A673 (cell line): ENCODE results near the gene CDK17.

ENCODE experiments used
- CTCF ChIP-seq: fragments of 300-800, 200-600 bp; sonication (generic); conservative IDR thresholded peaks from 2 replicates; pipeline ENCODE4 v1.5.1; 2017; ENCODE audit warnings: low read depth, mild to moderate bottlenecking, antibody characterized with exemption, low read length, moderate library complexity, mixed read lengths
- EZH2 ChIP-seq: fragments of 200-600 bp; sonication (generic); IDR thresholded peaks from 2 replicates; pipeline ENCODE4 v1.6.1; 2017; ENCODE audit warnings: borderline replicate concordance, low read depth, mild to moderate bottlenecking, mixed read lengths, antibody characterized with exemption, low read length; ENCODE audit not compliant: poor library complexity, severe bottlenecking

GRCh38 chr12:96271469-96272199 lies 128.6 kb downstream of the CDK17 start:
- no peak for TF ChIP-seq CTCF
- no peak for TF ChIP-seq EZH2
